ENCODE data around the gene GJB5. TPM values are rescaled to one million over a fixed set of nuclear protein-coding genes. Genes with fewer than 3 reads are reported as not detected.

GJB5 gene
- polyA plus RNA-seq (2012; ENCODE audit: low read depth, missing spikeins): not detected

- no peak for FAIRE-seq
- TF ChIP-seq POU2F2 (IDR thresholded peaks at IDR 0.05; ENCODE audit: low read depth, low read length) (no peak), POLR2AphosphoS5 (IDR thresholded peaks at IDR 0.05; ENCODE audit: low read depth, low read length) (no peak), TAF1 (IDR thresholded peaks at IDR 0.05; ENCODE audit: low read depth, low read length) (no peak), SPI1 (IDR thresholded peaks at IDR 0.05; ENCODE audit: low read depth, low read length) (no peak), PAX5 (IDR thresholded peaks at IDR 0.05; ENCODE audit: insufficient read depth, low read length, severe bottlenecking) (no peak), POLR2A (IDR thresholded peaks at IDR 0.05; ENCODE audit: low read depth, low read length) (no peak)
Observed at GRCh38 chr1:34754964-34755637, at the start of gene GJB5. Gene GJB5, plus strand, starts transcription at chr1:34755047. Its CDS starts 2,284 bp downstream, at chr1:34757331.

GRCh38 chr1:34705077-34705476 is 49.8 kb upstream of the GJB5 start:
- TF ChIP-seq TAF1 (IDR thresholded peaks at IDR 0.05; ENCODE audit: low read depth, low read length) (no peak), POU2F2 (IDR thresholded peaks at IDR 0.05; ENCODE audit: low read depth, low read length) (no peak), POLR2A (IDR thresholded peaks at IDR 0.05; ENCODE audit: low read depth, low read length) (no peak), SPI1 (IDR thresholded peaks at IDR 0.05; ENCODE audit: low read depth, low read length) (no peak), POLR2AphosphoS5 (IDR thresholded peaks at IDR 0.05; ENCODE audit: low read depth, low read length) (no peak), PAX5 (IDR thresholded peaks at IDR 0.05; ENCODE audit: insufficient read depth, low read length, severe bottlenecking) (no peak)
- FAIRE-seq (no peak), DNase-seq (ENCODE audit: insufficient read length, low spot score) (no peak)

More at GRCh38 chr1:34754964-34755637, at the start of gene GJB5:
- DNase-seq (ENCODE audit: insufficient read length, low spot score): no peak

GRCh38 chr1:34708106-34708505 is 46.7 kb upstream of the GJB5 start:
- no peak for DNase-seq (ENCODE audit: insufficient read length, low spot score)
- no peak for FAIRE-seq
- TF ChIP-seq POLR2A (IDR thresholded peaks at IDR 0.05; ENCODE audit: low read depth, low read length) (no peak), POU2F2 (IDR thresholded peaks at IDR 0.05; ENCODE audit: low read depth, low read length) (no peak), SPI1 (IDR thresholded peaks at IDR 0.05; ENCODE audit: low read depth, low read length) (no peak), PAX5 (IDR thresholded peaks at IDR 0.05; ENCODE audit: insufficient read depth, low read length, severe bottlenecking) (no peak), POLR2AphosphoS5 (IDR thresholded peaks at IDR 0.05; ENCODE audit: low read depth, low read length) (no peak), TAF1 (IDR thresholded peaks at IDR 0.05; ENCODE audit: low read depth, low read length) (no peak)

GRCh38 chr1:34709547-34709946 is 45.3 kb upstream of the GJB5 start:
- DNase-seq (ENCODE audit: insufficient read length, low spot score): no peak
- TF ChIP-seq POU2F2 (IDR thresholded peaks at IDR 0.05; ENCODE audit: low read depth, low read length): no peak
- TF ChIP-seq POLR2A (IDR thresholded peaks at IDR 0.05; ENCODE audit: low read depth, low read length): no peak
- TF ChIP-seq SPI1 (IDR thresholded peaks at IDR 0.05; ENCODE audit: low read depth, low read length): no peak
- no peak for TF ChIP-seq TAF1 (IDR thresholded peaks at IDR 0.05; ENCODE audit: low read depth, low read length)
- TF ChIP-seq POLR2AphosphoS5 (IDR thresholded peaks at IDR 0.05; ENCODE audit: low read depth, low read length): no peak
- no peak for TF ChIP-seq PAX5 (IDR thresholded peaks at IDR 0.05; ENCODE audit: insufficient read depth, low read length, severe bottlenecking)
- no peak for FAIRE-seq

DNA sequence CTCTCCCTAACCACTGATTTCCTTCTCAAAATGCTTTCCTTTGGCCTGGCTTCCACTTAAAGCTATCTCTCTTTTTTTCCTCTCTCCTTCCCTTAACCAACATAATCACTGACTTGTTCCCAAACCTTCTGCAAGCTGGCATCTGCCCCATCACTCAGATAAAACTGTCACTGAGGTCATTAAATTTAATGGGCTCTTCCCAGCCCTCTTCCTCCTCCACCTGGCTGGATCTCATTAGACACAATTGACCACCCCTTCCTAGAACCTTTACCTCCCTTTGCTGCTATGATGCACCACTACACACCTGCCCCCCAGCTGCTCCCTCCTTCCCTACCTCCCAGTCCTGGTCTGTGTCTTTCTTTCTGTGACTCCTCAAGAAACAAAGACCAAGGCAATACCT is 44.0 kb upstream of the GJB5 start:
- FAIRE-seq (no peak), DNase-seq (ENCODE audit: insufficient read length, low spot score) (no peak)
- no peak for TF ChIP-seq TAF1 (IDR thresholded peaks at IDR 0.05; ENCODE audit: low read depth, low read length)

DNA sequence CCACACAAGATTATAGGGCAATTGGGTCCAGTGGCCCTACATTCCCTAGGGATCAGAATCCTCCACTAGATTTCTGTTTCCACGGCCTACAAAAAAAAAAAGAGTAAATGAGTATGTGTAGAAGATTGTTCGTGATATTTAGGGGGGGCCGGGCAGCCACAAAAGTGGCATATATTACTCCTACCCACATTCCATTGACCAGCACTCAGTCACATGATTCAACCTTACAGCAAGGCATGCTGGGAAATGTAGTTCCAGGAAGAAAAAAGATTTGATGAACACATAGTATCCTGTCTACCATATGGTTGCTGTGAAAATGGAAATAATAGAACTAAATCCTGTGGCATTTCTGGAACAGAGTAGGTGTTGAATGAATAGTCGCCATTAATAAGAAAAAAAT is 43.4 kb upstream of the GJB5 start:
- no peak for TF ChIP-seq POLR2A (IDR thresholded peaks at IDR 0.05; ENCODE audit: low read depth, low read length)
- no peak for FAIRE-seq
- DNase-seq (ENCODE audit: insufficient read length, low spot score): no peak

GRCh38 chr1:34712007-34712688 is 42.7 kb upstream of the GJB5 start:
- DNase-seq (ENCODE audit: insufficient read length, low spot score) (no peak), FAIRE-seq (no peak)
- TF ChIP-seq PAX5 (IDR thresholded peaks at IDR 0.05; ENCODE audit: insufficient read depth, low read length, severe bottlenecking) (no peak), POU2F2 (IDR thresholded peaks at IDR 0.05; ENCODE audit: low read depth, low read length) (no peak), POLR2A (IDR thresholded peaks at IDR 0.05; ENCODE audit: low read depth, low read length) (no peak), SPI1 (IDR thresholded peaks at IDR 0.05; ENCODE audit: low read depth, low read length) (no peak), POLR2AphosphoS5 (IDR thresholded peaks at IDR 0.05; ENCODE audit: low read depth, low read length) (no peak), TAF1 (IDR thresholded peaks at IDR 0.05; ENCODE audit: low read depth, low read length) (no peak)

DNA sequence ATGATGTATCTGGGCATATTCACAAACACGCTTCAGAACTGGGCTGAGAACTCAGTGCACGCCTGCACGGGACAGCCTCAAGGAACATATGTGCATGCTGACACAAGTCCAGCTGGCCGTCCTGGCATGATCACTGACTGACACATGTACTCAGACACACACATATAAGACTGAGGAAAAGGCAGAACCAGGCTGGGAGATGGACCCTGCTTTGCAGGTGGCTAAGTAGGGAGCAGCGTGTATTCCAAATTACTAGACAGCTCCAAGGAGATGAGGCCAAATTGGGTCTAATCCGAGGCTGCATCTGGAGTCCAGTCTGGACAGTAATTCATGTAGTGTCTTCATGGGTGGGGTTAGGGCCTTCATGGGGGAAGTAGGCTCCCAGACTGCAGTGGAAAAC is 41.4 kb upstream of the GJB5 start:
- TF ChIP-seq SPI1 (IDR thresholded peaks at IDR 0.05; ENCODE audit: low read depth, low read length) (no peak), PAX5 (IDR thresholded peaks at IDR 0.05; ENCODE audit: insufficient read depth, low read length, severe bottlenecking) (no peak), TAF1 (IDR thresholded peaks at IDR 0.05; ENCODE audit: low read depth, low read length) (no peak), POU2F2 (IDR thresholded peaks at IDR 0.05; ENCODE audit: low read depth, low read length) (no peak), POLR2A (IDR thresholded peaks at IDR 0.05; ENCODE audit: low read depth, low read length) (no peak), POLR2AphosphoS5 (IDR thresholded peaks at IDR 0.05; ENCODE audit: low read depth, low read length) (no peak)
- FAIRE-seq (no peak), DNase-seq (ENCODE audit: insufficient read length, low spot score) (no peak)

DNA sequence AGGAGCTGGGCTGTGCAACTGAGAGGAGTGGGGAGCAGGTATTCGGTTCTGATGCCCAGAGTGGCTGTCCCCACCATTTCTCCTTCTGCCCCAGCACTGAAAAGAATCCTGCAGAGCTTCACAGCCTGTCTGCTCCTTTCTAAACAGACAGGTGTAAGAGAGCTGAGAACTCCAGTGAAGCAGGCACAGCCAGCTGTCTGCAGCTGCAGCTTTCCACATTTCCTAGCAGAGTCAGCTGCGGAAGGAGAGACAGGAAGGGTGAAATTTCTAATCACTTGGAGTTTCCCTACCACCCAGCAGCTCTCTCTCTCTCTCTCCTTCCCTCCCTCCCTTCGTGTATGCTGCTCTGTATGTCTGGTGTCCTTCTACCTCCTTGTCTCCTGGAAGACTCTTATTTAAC is 40.5 kb upstream of the GJB5 start:
- no peak for DNase-seq (ENCODE audit: insufficient read length, low spot score)

GRCh38 chr1:34715139-34715538 is 39.7 kb upstream of the GJB5 start:
- no peak for DNase-seq (ENCODE audit: insufficient read length, low spot score)
- TF ChIP-seq TAF1 (IDR thresholded peaks at IDR 0.05; ENCODE audit: low read depth, low read length) (no peak), SPI1 (IDR thresholded peaks at IDR 0.05; ENCODE audit: low read depth, low read length) (no peak), PAX5 (IDR thresholded peaks at IDR 0.05; ENCODE audit: insufficient read depth, low read length, severe bottlenecking) (no peak), POU2F2 (IDR thresholded peaks at IDR 0.05; ENCODE audit: low read depth, low read length) (no peak), POLR2AphosphoS5 (IDR thresholded peaks at IDR 0.05; ENCODE audit: low read depth, low read length) (no peak), POLR2A (IDR thresholded peaks at IDR 0.05; ENCODE audit: low read depth, low read length) (no peak)
- no peak for FAIRE-seq

More for the DNA sequence above, 40.5 kb upstream of the GJB5 start:
- TF ChIP-seq POLR2AphosphoS5 (IDR thresholded peaks at IDR 0.05; ENCODE audit: low read depth, low read length) (no peak), SPI1 (IDR thresholded peaks at IDR 0.05; ENCODE audit: low read depth, low read length) (no peak), TAF1 (IDR thresholded peaks at IDR 0.05; ENCODE audit: low read depth, low read length) (no peak), POLR2A (IDR thresholded peaks at IDR 0.05; ENCODE audit: low read depth, low read length) (no peak)
- no peak for FAIRE-seq

Measured in GM12891 (cell line).